Stimulated activated CD8-positive, alpha-beta memory T cell treated with anti-CD3 and anti-CD28 coated beads, Interleukin-7, amount 100 ng/mL, for 1 hour (primary cell): Measurements from ENCODE around the gene EIF3K.

Experiments used
- DNase-seq, 2 donors: peaks; one replicate each; pipeline ENCODE4 v3.0.0-alpha.2; 2020; ENCODE audit warnings: low read depth in 2 of 2

Gene EIF3K

GRCh38 chr19:38684078-38684861 lies 65.3 kb downstream of the EIF3K start:
- no peak for DNase-seq

DNA sequence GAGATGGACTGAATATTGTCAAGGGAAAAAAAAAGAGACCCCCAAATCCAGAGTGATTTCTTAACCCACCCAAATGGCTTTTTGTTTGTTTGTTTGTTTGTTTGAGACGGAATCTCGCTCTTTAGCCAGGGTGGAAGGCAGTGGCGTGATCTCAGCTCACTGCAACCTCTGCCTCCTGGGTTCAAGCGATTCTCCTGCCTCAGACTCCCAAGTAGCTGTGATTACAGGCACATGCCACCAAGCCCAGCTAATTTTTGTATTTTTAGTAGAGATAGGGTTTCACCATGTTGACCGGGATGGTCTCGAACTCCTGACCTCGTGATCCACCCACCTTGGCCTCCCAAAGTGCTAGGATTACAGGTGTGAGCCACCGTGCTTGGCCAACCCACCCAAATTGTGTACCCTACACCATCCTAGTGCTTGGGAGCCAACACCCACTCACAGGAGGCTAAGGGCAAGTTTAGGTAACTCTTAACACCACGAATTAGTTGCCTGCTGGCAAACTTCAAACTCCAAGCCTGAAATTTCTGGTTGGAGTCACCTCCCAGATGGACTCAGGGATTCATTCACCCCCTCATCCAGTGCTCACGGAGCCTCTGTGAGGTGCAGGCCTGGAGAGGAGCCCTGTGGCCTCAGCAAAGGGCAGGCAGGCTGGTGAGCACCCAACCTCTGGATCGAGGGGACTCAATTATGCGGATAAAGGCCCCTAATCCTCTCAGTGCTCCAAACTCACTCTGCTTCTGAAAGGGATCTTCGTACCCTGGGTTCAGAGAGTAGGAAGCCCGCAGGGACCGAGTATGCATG lies 66.1 kb downstream of the EIF3K start:
- DNase-seq, result no peak

GRCh38 chr19:38685666-38686529 lies 66.9 kb downstream of the EIF3K start:
- no peak for DNase-seq

GRCh38 chr19:38686530-38686888 lies 67.5 kb downstream of the EIF3K start:
- no peak for DNase-seq
